NAMALWA (cell line): ENCODE data around the gene ADPRS.
A peak's percentile ranks its signal among the peaks of the same experiment; 100 is the strongest.

Source experiments
- DNase-seq: peaks from one replicate; pipeline ENCODE4 v3.0.0-alpha.2; 2015; ENCODE audit warnings: low spot score

ADPRS gene

GRCh38 chr1:36108314-36108713 is 19.6 kb downstream of the ADPRS start:
- no peak for DNase-seq

GRCh38 chr1:36109041-36109679 is 20.5 kb downstream of the ADPRS start:
- no peak for DNase-seq

GRCh38 chr1:36111151-36111550 is 22.5 kb downstream of the ADPRS start:
- DNase-seq, result no peak

- DNase-seq, result no peak
Observed at GRCh38 chr1:36112823-36113222, 24.1 kb downstream of the ADPRS start.

GRCh38 chr1:36114371-36114770 is 25.7 kb downstream of the ADPRS start:
- DNase-seq, result no peak

GRCh38 chr1:36115200-36115669 is 26.5 kb downstream of the ADPRS start:
- DNase-seq, result no peak

- DNase-seq, result no peak
Observed at GRCh38 chr1:36115931-36116330, 27.2 kb downstream of the ADPRS start.

- no peak for DNase-seq
Observed at GRCh38 chr1:36116901-36117300, 28.2 kb downstream of the ADPRS start.

- no peak for DNase-seq
Observed at GRCh38 chr1:36118447-36119204, 29.9 kb downstream of the ADPRS start.

GRCh38 chr1:36119456-36119855 is 30.8 kb downstream of the ADPRS start:
- no peak for DNase-seq

- no peak for DNase-seq
Observed at GRCh38 chr1:36122062-36123030, 33.7 kb downstream of the ADPRS start.

- DNase-seq, result peak; percentile 31
Observed at GRCh38 chr1:36123356-36123755, 34.7 kb downstream of the ADPRS start.

GRCh38 chr1:36124404-36125128 is 35.9 kb downstream of the ADPRS start:
- DNase-seq, result no peak

- DNase-seq, result no peak
Observed at GRCh38 chr1:36125129-36125991, 36.7 kb downstream of the ADPRS start, which contains the start of gene COL8A2. COL8A2 (minus strand) TSS chr1:36125222; CDS start chr1:36100242, 24,980 bp downstream.

GRCh38 chr1:36126005-36126716 is 37.5 kb downstream of the ADPRS start:
- no peak for DNase-seq

- no peak for DNase-seq
Observed at GRCh38 chr1:36126797-36127500, 38.3 kb downstream of the ADPRS start.

- no peak for DNase-seq
Observed at GRCh38 chr1:36128126-36128904, 39.6 kb downstream of the ADPRS start.

GRCh38 chr1:36128905-36129206 is 40.2 kb downstream of the ADPRS start:
- no peak for DNase-seq

GRCh38 chr1:36132029-36132428 is 43.3 kb downstream of the ADPRS start:
- DNase-seq, result no peak
